HG03095 (cell line): Measurements from ENCODE around the gene KLK5.
A peak's percentile ranks its signal among the peaks of the same experiment; 100 is the strongest.
"Not testable (repeated sequence)": the region's sequence is repeated elsewhere in the genome, so short reads cannot be mapped to it uniquely, and the experiment has no call there.

ENCODE experiments used
- ATAC-seq: cut with Tn5 transposase; IDR thresholded peaks from one replicate; pipeline ENCODE4 v1.9.1; 2021; ENCODE audit warnings: moderate library complexity; ENCODE audit not compliant: unreplicated experiment

The KLK5 gene

DNA sequence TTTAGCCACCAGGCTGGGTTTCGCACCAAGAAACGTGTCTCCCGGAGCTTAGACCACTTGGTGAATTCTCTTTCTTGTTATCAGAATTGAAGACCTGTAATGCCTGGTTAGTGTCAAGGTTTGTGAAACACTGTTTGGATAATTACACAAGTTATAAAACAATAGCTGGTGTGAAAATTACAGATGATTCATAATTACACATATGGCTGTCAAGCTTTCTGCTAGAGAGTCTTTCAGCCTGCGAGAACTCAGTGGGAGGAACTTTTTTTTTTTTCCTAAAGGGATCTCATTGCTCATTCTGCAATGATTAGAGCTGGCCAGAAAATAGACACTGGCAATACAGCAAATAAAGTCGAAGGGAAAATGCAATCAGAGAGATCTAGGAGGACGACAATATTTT lies 28.3 kb downstream of the KLK5 start:
- ATAC-seq: no peak

- ATAC-seq: no peak
These were observed 30.5 kb downstream of the KLK5 start for GRCh38 chr19:50922317-50922853.

- ATAC-seq: no peak
These were observed 31.2 kb downstream of the KLK5 start for GRCh38 chr19:50921426-50922316.

- no peak for ATAC-seq
These were observed 36.8 kb downstream of the KLK5 start for GRCh38 chr19:50916069-50916468.

GRCh38 chr19:50912727-50913716 lies 39.8 kb downstream of the KLK5 start:
- ATAC-seq: no peak

DNA sequence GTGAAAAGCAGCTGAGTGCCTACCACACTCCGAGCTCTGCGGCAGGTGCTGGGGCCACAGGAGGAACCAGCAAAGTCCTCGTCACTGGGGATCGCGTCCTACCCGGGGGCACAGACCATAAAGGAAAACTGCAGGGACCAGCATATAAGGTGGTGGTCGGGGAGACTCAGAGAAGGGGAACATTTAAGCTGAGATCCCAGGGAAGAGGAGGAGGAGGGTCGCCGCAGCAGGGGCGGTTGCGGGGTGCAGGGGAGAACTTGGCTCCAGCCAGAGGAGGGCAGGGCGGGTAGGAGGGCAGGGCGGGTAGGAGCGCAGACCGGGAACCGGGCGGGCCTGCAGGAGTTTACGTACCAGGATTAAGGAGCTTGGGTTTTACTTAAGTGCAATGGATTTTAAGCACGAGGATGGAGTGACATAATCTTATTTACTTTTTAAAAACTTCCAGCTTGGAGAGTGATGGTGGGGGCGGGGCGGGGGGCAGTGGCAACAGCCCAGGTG lies 40.7 kb downstream of the KLK5 start:
- ATAC-seq: no peak

GRCh38 chr19:50911206-50912101 lies 41.4 kb downstream of the KLK5 start, which contains the start of gene KLK4:
Gene KLK4 (minus strand): TSS chr19:50911395. CDS start chr19:50910738, 657 bp downstream.
- no peak for ATAC-seq

GRCh38 chr19:50910722-50911121 lies 42.1 kb downstream of the KLK5 start:
- no peak for ATAC-seq

- no peak for ATAC-seq
These were observed 43.4 kb downstream of the KLK5 start for GRCh38 chr19:50909240-50910070.

- ATAC-seq: no peak
These were observed 44.5 kb downstream of the KLK5 start for GRCh38 chr19:50908336-50908735.

DNA sequence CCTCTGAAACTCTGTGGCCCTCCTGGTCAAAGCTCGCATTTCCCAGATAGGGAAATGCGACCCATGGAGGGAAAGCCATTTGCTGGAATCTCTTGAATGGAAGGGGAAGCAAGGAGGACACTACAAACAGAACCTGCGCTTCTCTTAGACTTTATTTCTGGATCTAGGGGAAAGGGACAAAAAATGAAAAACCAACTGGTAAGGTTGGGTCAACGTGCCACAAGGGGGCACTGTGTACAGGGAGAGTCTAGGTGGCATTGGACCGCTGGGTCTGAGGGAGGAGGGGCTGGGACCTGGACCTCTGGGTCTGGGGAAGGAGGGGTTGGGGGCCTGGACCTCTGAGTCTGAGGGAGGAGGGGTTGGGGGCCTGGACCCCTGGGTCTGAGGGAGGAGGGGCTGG lies 46.6 kb downstream of the KLK5 start:
- ATAC-seq: no peak

DNA sequence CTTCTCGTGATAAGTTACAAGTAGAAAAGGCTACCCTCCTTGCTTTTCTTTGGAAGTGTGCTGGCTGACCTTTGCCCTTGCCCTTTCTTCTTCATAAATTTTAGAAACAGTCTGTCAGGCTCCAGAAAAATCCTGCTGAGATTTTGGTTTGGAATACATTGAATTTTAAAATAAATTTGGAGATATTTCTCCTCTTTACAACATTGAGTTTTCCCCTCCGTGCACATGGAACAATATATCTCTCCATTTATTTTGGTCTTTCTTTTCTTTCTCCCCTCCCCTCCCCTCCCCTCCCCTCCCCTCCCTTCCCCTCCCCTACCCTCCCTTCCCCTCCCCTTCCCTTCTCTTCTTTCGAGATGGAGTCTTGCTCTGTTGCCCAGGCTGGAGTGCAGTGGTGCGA lies 50.2 kb downstream of the KLK5 start:
- no peak for ATAC-seq

DNA sequence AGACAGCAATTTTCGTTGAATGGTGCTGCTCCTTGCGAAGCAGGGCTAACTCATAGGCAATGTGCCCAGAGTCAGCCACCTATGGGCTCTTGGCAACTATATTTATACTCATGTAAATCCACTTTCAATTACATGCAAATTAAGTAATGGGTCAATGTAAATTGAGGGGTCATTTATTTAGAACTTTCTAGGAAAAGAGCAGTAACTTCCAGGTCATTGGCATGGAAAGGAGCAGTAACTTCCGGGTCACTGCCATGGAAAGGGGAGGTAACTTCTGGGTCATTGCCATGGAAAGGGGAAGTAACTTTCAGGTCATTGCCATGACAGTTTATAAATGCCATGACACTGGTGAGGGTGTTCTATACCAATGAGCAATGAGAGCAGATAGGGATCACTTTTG lies 53.3 kb downstream of the KLK5 start:
- ATAC-seq: no peak

GRCh38 chr19:50898018-50898417 lies 54.8 kb downstream of the KLK5 start:
- ATAC-seq: no peak

DNA sequence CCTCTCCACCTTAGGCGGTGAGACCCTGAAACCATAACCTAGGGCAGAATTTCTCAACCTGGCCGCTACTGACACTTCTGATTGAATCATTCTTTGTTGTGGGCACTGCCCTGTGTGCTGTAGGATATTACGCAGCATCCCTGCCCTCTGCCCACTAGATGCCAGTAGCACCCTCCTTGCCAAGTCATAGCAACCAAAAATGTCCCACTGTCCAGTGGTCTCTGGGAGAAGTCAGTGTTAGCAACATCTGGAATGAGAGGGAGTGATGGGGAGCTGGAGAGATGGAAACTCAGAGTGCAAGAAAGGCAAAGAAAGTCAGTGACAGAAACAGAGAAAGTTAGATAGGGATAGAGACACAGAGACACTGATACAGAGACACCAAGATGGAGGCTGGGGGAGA lies 55.2 kb downstream of the KLK5 start:
- peak; percentile 6 for ATAC-seq

DNA sequence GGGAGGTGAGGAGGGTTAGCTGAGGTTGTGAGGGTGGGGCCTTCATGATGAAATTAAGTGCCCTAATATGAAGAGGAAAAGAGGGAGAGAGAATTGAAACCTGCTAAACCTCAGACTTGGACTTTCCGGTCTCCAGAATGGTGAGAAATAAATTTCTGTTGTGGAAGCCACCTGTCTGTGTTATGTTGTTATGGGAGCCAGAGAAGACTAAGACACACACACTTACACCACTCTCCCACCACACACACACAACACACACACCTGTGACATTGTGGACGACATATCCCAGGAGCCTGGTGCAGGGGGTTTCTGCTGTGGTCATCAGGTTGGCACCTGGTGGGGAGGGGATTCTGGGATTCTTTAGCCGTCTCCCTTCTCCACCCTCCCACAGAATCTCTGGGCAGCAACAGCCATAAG lies 55.6 kb downstream of the KLK5 start:
- peak; percentile 12 for ATAC-seq

DNA sequence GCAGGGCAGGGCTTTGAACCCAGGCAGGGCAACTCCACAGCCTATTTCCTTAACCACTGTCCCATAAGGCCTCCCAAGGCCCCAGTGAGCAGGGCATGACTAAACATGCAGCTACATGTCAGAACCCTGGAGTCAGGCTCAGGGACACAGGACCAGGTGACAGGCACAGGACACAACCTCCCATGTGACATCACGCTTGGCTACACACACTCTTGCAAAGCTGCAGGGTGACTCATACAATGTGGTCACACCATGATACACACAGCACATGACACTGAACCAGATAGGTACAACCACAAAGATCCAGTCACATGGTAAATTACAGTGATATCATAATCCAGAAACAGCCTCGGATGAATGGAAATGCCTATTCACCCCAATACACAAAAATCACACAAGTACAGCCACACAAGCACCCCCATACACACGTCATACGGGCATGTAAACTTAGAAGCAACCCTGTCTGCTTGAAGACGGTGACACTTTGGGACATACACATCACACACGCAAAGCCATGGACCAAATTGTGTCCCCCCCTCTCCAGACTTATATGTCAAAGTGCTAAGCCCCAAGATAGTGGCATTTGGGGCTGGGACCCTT lies 56.1 kb downstream of the KLK5 start:
- ATAC-seq: peak; percentile 85

GRCh38 chr19:50896089-50896590 lies 56.7 kb downstream of the KLK5 start:
- not testable (repeated sequence) for ATAC-seq
